Left lung (tissue), 10 donors: ENCODE measurements around the gene SLC12A2. TPM values are rescaled to one million over a fixed set of nuclear protein-coding genes. Genes with fewer than 3 reads are reported as not detected.

ENCODE experiments used
- ATAC-seq: fragments of 200-7000 bp; cut with Tn5 transposase; one replicate; pipeline ENCODE4 v1.9.1; 2020; ENCODE audit warnings: moderate library complexity
- DNase-seq, 4 donors: peaks; one replicate each; pipeline ENCODE4 v3.0.0-alpha.2; 2013 to 2020
- H3K27ac ChIP-seq, 2 donors: fragments of 200-600 bp; sonication (generic) in 1 of 2; one replicate each; pipeline versions ENCODE4 v1.5.0 to v1.8.0; 2020 to 2021
- H3K27me3 ChIP-seq, 2 donors: fragments of 200-600 bp; sonication (generic) in 1 of 2; one replicate each; pipeline versions ENCODE4 v1.5.0 to v1.8.0; 2020 to 2021
- H3K36me3 ChIP-seq, 2 donors: fragments of 200-600 bp; sonication (generic) in 1 of 2; one replicate each; pipeline versions ENCODE4 v1.5.0 to v1.8.0; 2020 to 2021
- H3K4me1 ChIP-seq, 2 donors: fragments of 200-600 bp; one replicate each; pipeline ENCODE4 v1.8.0; 2021
- H3K4me3 ChIP-seq, 2 donors: fragments of 200-600 bp; sonication (generic) in 1 of 2; one replicate each; pipeline versions ENCODE4 v1.5.0 to v1.8.0; 2020 to 2021; ENCODE audit warnings: mild to moderate bottlenecking in 1 of 2
- H3K9me3 ChIP-seq, 2 donors: fragments of 200-600 bp; sonication (generic) in 1 of 2; one replicate each; pipeline versions ENCODE4 v1.5.0 to v1.8.0; 2020 to 2021
- CTCF ChIP-seq, 2 donors: fragments of 200-600 bp; sonication (generic) in 1 of 2; IDR thresholded peaks; one replicate each; pipeline versions ENCODE4 v1.5.0 to v1.8.0; 2021; ENCODE audit warnings: antibody characterized with exemption in 2 of 2
- intact Hi-C, 2 donors: fragments of 100-400 bp; cut with DNase I; formaldehyde crosslinking; loops; one replicate each; pipeline versions ENCODE4 v1.11.2 to v1.14.2; 2022
- polyA plus RNA-seq, 6 donors: library from polyadenylated mRNA; unstranded; fragments of 120-200 nt; gene quantifications; one replicate each; pipeline ENCODE4 v1.2.1, GENCODE V29; 2013; ENCODE audit not compliant: insufficient read length in 6 of 6
- total RNA-seq, 2 donors: library from RNA; stranded (reverse); fragmentation: NEBNext Ultra II Directional; extraction: Animal tissue kit (Norgen Biotek cat#: 25700); gene quantifications; one replicate each; pipeline ENCODE4 v1.2.1, GENCODE V29; 2021
- donor health status: DM: no; HTN: yes; CAD: no.
- donor health status: DM: no; HTN: no; CAD: no.

SLC12A2 gene
- total and polyA plus RNA-seq, 8 donors: 33.7 to 94.4 (median 70.3) TPM

- peak in 1 of 4 donors; percentile 55 for DNase-seq
- Histone ChIP-seq H3K27me3 (peaks cover 0 to 4% of the 10 kb centered on the region in 2 donors), H3K27ac (peak overlapping the region; percentile 96), H3K9me3 (no peaks in the 10 kb centered on the region), H3K36me3 (no peaks in the 10 kb centered on the region), H3K4me1 (peaks cover 15 to 54% of the 10 kb centered on the region in 2 donors), H3K4me3 (peak overlapping the region; percentile 82 to 89)
- intact Hi-C loops: no loop called here
- peak; percentile 40 for ATAC-seq
- TF ChIP-seq CTCF (IDR thresholded peaks at IDR 0.05): peak in 1 of 2 donors; percentile 23
These were observed 253 bp downstream of the SLC12A2 start for GRCh38 chr5:128083811-128084227.

GRCh38 chr5:128084228-128085167 lies 932 bp downstream of the SLC12A2 start:
- peak; percentile 0 for ATAC-seq
- Histone ChIP-seq H3K36me3 (no peaks in the 10 kb centered on the region), H3K27me3 (peaks cover 0 to 4% of the 10 kb centered on the region in 2 donors), H3K9me3 (no peaks in the 10 kb centered on the region), H3K4me3 (peak overlapping the region; percentile 82 to 89), H3K27ac (peak overlapping the region; percentile 96), H3K4me1 (peaks cover 15 to 47% of the 10 kb centered on the region in 2 donors)
- DNase-seq: peak; percentile 24 to 89 (median 36)
- TF ChIP-seq CTCF (IDR thresholded peaks at IDR 0.05): no peak
- intact Hi-C loops: no loop called here

- Histone ChIP-seq H3K36me3 (no peaks in the 10 kb centered on the region), H3K9me3 (no peaks in the 10 kb centered on the region), H3K27ac (no peak overlapping the region), H3K4me1 (peaks cover 15 to 38% of the 10 kb centered on the region in 2 donors), H3K27me3 (peaks cover 0 to 4% of the 10 kb centered on the region in 2 donors), H3K4me3 (peak overlapping the region; percentile 82 to 89)
- ATAC-seq: no peak
- intact Hi-C loops: no loop called here
- no peak for TF ChIP-seq CTCF (IDR thresholded peaks at IDR 0.05)
- DNase-seq: no peak
These were observed 1.8 kb downstream of the SLC12A2 start for GRCh38 chr5:128085413-128085812.

GRCh38 chr5:128091579-128091978 lies 8.0 kb downstream of the SLC12A2 start:
- Histone ChIP-seq H3K9me3 (peaks cover 0 to 8% of the 10 kb centered on the region in 2 donors), H3K27me3 (no peaks in the 10 kb centered on the region), H3K4me3 (no peak overlapping the region), H3K4me1 (peaks cover 0 to 2% of the 10 kb centered on the region in 2 donors), H3K36me3 (no peaks in the 10 kb centered on the region), H3K27ac (no peak overlapping the region)
- no peak for TF ChIP-seq CTCF (IDR thresholded peaks at IDR 0.05)
- intact Hi-C loops: no loop called here
- no peak for ATAC-seq
- DNase-seq: no peak

GRCh38 chr5:128092144-128092543 lies 8.6 kb downstream of the SLC12A2 start:
- Histone ChIP-seq H3K4me3 (no peak overlapping the region), H3K27me3 (no peaks in the 10 kb centered on the region), H3K4me1 (no peaks in the 10 kb centered on the region), H3K9me3 (peaks cover 0 to 13% of the 10 kb centered on the region in 2 donors), H3K27ac (no peak overlapping the region), H3K36me3 (no peaks in the 10 kb centered on the region)
- ATAC-seq (no peak), DNase-seq (no peak)
- no peak for TF ChIP-seq CTCF (IDR thresholded peaks at IDR 0.05)
- intact Hi-C loops: no loop called here
